Measurements from ENCODE around the gene GRID1. TPM values are rescaled to one million over a fixed set of nuclear protein-coding genes. Genes with fewer than 3 reads are reported as not detected.

GRID1 gene
- total RNA-seq, 1 experiment from 2014 or later: 5.6 TPM

GRCh38 chr10:86348321-86349210 is 18.0 kb downstream of the GRID1 start (continued):
- TF ChIP-seq YY1 (IDR thresholded peaks at IDR 0.05; ENCODE audit: extremely low read depth, insufficient replicate concordance, low read depth, low read length): no peak
- no peak for TF ChIP-seq ATF3 (IDR thresholded peaks at IDR 0.05)
- TF ChIP-seq SRF (IDR thresholded peaks at IDR 0.05; ENCODE audit: low read depth): no peak
- TF ChIP-seq ZNF274 (IDR thresholded peaks at IDR 0.05; ENCODE audit: low read depth, low read length): no peak
- TF ChIP-seq ZFX (IDR thresholded peaks at IDR 0.05): no peak
- no peak for TF ChIP-seq EGR1 (IDR thresholded peaks at IDR 0.05; ENCODE audit: low read depth)
- TF ChIP-seq POLR2A (IDR thresholded peaks at IDR 0.05; ENCODE audit: borderline replicate concordance, extremely low read depth, insufficient read depth, insufficient read length): no peak
- no peak for TF ChIP-seq RAD21 (IDR thresholded peaks at IDR 0.05; ENCODE audit: low read depth)
- TF ChIP-seq POLR2AphosphoS5 (IDR thresholded peaks at IDR 0.05; ENCODE audit: low read depth, low read length): no peak
- TF ChIP-seq SIN3A (IDR thresholded peaks at IDR 0.05; ENCODE audit: low read depth): no peak
- TF ChIP-seq TCF7L2 (IDR thresholded peaks at IDR 0.05; ENCODE audit: borderline replicate concordance, extremely low read depth, insufficient read depth, insufficient read length): no peak
- no peak for TF ChIP-seq JUND (IDR thresholded peaks at IDR 0.05)
- no peak for TF ChIP-seq SP1 (IDR thresholded peaks at IDR 0.05; ENCODE audit: low read depth)

- no peak overlapping the region for H3K9ac ChIP-seq (ENCODE audit: low read length)
- BruUV-seq (replicated peaks): no TSS peak
- RAD21 ChIA-PET (ENCODE audit: low non-redundant PET in 1 of 2, low total read pairs in 2 of 2, uncharacterized antibody in 2 of 2, unreplicated experiment in 2 of 2): no interaction called here
- no peak for ATAC-seq
- no peak overlapping the region for H3K4me3 ChIP-seq (replicated peaks in 1 of 2; ENCODE audit: low read depth in 1 of 2, low read length in 2 of 2)
- DNase-seq (ENCODE audit: low read depth, low spot score): no peak
- intact Hi-C loops (cut with micrococcal nuclease): no loop called here
- H3K4me1 ChIP-seq (ENCODE audit: control insufficient read depth in 1 of 2, insufficient read depth in 2 of 2, low read length in 2 of 2): peaks cover 28 to 42% of the 10 kb centered on the region in 2 experiments
- H2AFZ ChIP-seq (ENCODE audit: low read depth, low read length, poor library complexity, severe bottlenecking): no peak overlapping the region
- no peaks in the 10 kb centered on the region for H3K9me3 ChIP-seq (ENCODE audit: control insufficient read depth in 1 of 2, insufficient read depth in 1 of 2, low read depth in 1 of 2, low read length in 2 of 2)
- TF ChIP-seq EGR1 (IDR thresholded peaks at IDR 0.05; ENCODE audit: low read depth) (no peak), MAX (IDR thresholded peaks at IDR 0.05) (no peak), REST (IDR thresholded peaks at IDR 0.05; ENCODE audit: low read depth) (no peak)
- no peaks in the 10 kb centered on the region for H3K79me2 ChIP-seq (ENCODE audit: insufficient read depth, low read length)
- H3K36me3 ChIP-seq (ENCODE audit: control insufficient read depth in 1 of 2, insufficient read depth in 2 of 2, low read length in 2 of 2): no peaks in the 10 kb centered on the region
- no peaks in the 10 kb centered on the region for H3K27me3 ChIP-seq (ENCODE audit: insufficient read depth, low read length)
- POLR2A ChIA-PET: no interaction called here
- H3K9me2 ChIP-seq (ENCODE audit: insufficient read depth): no peaks in the 10 kb centered on the region
- H3K4me2 ChIP-seq (ENCODE audit: low read length): no peak overlapping the region
- no peaks in the 10 kb centered on the region for H4K20me1 ChIP-seq (ENCODE audit: insufficient read depth)
- H3K27ac ChIP-seq (ENCODE audit: low read depth, low read length): no peak overlapping the region
- CTCF ChIA-PET: no interaction called here
Measured at GRCh38 chr10:86347856-86348255, 18.7 kb downstream of the GRID1 start.

Data from HCT116 (cell line).